Activated CD8-positive, alpha-beta memory T cell treated with anti-CD3 and anti-CD28 coated beads for 1 hour (primary cell): ENCODE data around the gene RUNX2.

Experiments
- DNase-seq, 2 donors: peaks; one replicate each; pipeline ENCODE4 v3.0.0-alpha.2; 2020; ENCODE audit warnings: low read depth in 1 of 2; ENCODE audit errors: extremely low read depth in 1 of 2

The RUNX2 gene

GRCh38 chr6:45350186-45350710 is 22.1 kb downstream of the RUNX2 start:
- DNase-seq = no peak

GRCh38 chr6:45351076-45351475 is 22.9 kb downstream of the RUNX2 start:
- DNase-seq = no peak

- no peak for DNase-seq
Observed at GRCh38 chr6:45351667-45352066, 23.5 kb downstream of the RUNX2 start.

- no peak for DNase-seq
Observed at GRCh38 chr6:45353654-45354053, 25.5 kb downstream of the RUNX2 start.

GRCh38 chr6:45364466-45364865 is 36.3 kb downstream of the RUNX2 start:
- no peak for DNase-seq

GRCh38 chr6:45365036-45365435 is 36.9 kb downstream of the RUNX2 start:
- DNase-seq = no peak

GRCh38 chr6:45366534-45366933 is 38.4 kb downstream of the RUNX2 start:
- DNase-seq = no peak

GRCh38 chr6:45367999-45368398 is 39.9 kb downstream of the RUNX2 start:
- DNase-seq = no peak

- no peak for DNase-seq
Observed at GRCh38 chr6:45369870-45370269, 41.7 kb downstream of the RUNX2 start.

- no peak for DNase-seq
Observed at GRCh38 chr6:45371924-45372573, 43.9 kb downstream of the RUNX2 start.

- no peak for DNase-seq
Observed at GRCh38 chr6:45375449-45375848, 47.3 kb downstream of the RUNX2 start.

GRCh38 chr6:45376310-45377042 is 48.3 kb downstream of the RUNX2 start:
- no peak for DNase-seq

GRCh38 chr6:45377043-45377553 is 49.0 kb downstream of the RUNX2 start:
- DNase-seq = peak in 1 of 2 donors; percentile 72

GRCh38 chr6:45377554-45378333 is 49.6 kb downstream of the RUNX2 start, which contains the start of gene SUPT3H:
Gene SUPT3H, minus strand, starts transcription at chr6:45377934.
- DNase-seq = peak; percentile 85 to 86

GRCh38 chr6:45378334-45378926 is 50.3 kb downstream of the RUNX2 start:
- DNase-seq = peak in 1 of 2 donors; percentile 9

GRCh38 chr6:45382391-45382790 is 54.3 kb downstream of the RUNX2 start:
- no peak for DNase-seq

GRCh38 chr6:45386501-45386900 is 58.4 kb downstream of the RUNX2 start:
- DNase-seq = no peak

GRCh38 chr6:45387236-45387635 is 59.1 kb downstream of the RUNX2 start:
- no peak for DNase-seq

- DNase-seq = no peak
Observed at GRCh38 chr6:45388328-45388727, 60.2 kb downstream of the RUNX2 start.

- DNase-seq = no peak
Observed at GRCh38 chr6:45394586-45395095, 66.5 kb downstream of the RUNX2 start.
